Hepatic stellate cell (primary cell): ENCODE data around the gene RAPGEF2.
"Not testable (repeated sequence)": the region's sequence is repeated elsewhere in the genome, so short reads cannot be mapped to it uniquely, and the experiment has no call there.

ENCODE experiments used
- DNase-seq: peaks from one replicate; pipeline ENCODE4 v3.0.0; 2011; ENCODE audit warnings: low spot score

The RAPGEF2 gene, protein sequence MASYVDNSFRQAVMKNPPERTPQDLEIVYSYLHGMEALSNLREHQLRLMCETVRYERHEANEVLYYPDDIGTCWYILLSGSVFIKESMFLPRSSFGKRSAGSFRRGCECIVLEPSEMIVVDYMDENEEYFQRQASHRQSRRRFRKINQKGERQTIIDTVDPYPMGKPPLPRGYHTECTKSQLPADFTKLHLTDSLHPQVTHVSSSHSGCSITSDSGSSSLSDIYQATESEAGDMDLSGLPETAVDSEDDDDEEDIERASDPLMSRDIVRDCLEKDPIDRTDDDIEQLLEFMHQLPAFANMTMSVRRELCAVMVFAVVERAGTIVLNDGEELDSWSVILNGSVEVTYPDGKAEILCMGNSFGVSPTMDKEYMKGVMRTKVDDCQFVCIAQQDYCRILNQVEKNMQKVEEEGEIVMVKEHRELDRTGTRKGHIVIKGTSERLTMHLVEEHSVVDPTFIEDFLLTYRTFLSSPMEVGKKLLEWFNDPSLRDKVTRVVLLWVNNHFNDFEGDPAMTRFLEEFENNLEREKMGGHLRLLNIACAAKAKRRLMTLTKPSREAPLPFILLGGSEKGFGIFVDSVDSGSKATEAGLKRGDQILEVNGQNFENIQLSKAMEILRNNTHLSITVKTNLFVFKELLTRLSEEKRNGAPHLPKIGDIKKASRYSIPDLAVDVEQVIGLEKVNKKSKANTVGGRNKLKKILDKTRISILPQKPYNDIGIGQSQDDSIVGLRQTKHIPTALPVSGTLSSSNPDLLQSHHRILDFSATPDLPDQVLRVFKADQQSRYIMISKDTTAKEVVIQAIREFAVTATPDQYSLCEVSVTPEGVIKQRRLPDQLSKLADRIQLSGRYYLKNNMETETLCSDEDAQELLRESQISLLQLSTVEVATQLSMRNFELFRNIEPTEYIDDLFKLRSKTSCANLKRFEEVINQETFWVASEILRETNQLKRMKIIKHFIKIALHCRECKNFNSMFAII (N-terminal part only)

DNA sequence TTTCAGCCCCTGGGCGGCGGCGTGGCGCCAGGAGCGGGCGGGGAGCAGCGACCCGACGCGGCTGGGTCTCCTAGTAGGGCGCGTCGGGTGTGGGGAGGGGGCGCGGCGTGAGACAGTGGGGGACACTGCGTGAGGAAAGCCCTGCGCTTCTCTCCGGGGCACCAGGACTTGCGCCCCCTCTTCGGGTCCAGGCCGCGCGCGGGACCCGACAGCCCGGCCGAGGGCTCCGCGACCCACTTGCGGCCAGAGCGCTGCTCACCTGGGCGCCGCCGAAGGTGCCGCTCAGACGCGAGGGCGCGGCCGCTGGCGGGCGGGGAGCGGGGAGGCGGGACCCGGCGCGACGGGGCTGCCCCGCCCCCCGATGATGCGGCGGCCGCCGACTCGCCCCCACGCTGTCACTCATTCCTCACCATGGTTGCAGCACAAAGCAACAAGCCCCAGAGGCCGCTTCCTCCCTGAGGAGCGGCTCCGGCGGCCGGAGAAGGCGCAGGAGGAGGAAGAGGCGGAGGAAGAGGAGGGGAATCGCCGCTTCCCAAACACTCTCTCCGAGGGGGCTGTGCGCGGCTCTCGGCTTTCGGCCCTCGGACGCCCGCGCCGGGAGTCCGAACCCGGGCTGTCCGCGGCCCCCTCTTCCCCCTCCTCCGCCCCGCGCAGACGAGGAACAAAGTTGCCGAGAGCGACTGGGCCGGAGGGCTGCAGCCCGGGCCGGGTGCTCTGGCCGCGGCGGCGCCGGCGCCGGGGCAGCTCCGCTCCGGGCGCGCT, at the start of gene RAPGEF2:
Gene RAPGEF2, plus strand, starts transcription at position 458 of the 762 bp plus-strand sequence. CDS start 1,084 bp downstream, outside the sequence.
- peak; percentile 95 for DNase-seq

DNA sequence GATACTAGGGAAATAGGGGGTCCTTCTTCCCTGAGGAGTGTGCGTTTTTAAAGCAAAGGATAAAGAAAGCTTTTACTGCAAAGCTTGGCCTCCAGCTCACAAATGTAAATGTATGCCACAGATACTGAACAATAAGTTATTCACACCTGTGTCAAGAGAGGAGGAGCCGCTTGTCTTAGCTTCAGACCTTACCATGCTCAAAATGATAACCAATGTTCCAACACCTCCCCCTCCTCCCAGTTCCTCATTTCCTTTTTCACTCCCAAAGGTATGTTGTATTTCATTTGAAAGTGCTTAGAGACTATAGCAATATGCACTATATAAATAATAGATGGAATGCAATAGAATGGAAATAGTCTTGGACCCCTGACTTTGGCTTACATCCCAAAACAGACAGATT, 47.0 kb upstream of the RAPGEF2 start:
- no peak for DNase-seq

DNA sequence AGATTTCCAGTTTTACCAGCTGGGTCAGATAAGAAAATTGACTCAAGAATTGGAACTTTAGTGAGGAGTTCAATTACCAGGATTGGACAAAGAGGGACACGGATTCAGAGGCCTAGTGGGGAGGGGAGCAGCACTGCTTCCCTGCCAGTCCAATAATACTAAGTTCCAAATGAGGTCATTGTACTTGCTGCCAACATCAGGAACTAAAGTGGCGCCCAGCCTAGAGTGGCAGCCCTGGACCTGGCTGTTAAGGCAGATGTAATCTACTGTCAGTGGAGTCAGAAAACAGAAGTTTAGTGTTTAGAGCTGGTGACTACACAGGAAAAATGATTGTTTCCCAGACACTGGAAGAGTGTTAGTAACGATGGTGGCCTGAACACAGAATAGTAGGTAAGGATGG, 42.7 kb upstream of the RAPGEF2 start:
- no peak for DNase-seq

DNA sequence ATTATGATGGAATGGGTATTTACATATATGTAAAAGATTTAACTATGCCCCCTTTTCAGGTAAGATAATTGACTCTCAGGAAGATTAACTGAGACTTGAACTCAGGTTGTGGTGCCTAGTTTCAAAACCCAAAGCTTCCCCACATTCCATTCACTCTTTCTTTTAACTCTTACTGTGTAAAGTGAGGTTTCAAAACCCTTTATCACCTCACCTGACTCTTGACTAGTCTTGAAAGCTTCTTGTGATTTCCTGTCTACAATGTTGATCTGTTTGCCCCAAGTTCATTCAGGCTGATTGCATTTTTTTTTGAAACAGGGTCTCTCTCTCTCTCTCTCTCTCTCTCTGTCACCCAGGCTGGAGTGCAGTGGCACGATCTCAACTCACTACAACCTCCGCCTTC, 40.5 kb upstream of the RAPGEF2 start:
- no peak for DNase-seq

DNA sequence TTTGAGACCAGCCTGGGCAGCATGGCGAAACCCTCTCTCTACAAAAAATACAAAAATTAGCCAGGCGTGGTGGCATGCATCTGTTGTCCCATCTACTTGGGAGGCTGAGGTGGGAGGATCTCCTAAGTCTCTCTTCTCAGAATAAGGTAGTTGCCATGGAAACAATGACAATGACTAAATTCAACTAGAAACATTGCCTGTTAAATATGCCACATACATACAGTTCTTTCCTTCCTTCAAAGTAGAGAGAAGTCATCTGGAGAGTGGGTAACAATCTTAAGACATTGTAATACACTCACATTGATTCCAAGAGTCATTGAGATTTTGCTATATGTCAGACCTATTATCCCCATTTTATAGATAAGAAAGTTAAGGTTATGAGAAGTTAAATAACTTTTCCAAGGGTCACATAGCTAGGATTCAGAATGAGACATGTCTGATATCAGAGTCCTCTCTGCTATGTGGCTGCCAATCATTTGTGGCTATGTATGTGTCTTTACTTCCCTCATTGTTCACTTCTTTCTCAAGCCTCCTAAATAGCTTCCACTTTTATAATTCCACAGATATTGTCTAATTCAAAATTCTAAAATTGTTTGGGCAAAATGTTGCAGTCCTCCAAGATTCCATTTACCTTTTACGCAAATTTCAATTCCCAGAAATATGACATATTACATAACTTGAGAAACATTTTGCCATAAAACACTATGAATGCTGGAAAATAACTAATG, 37.2 kb upstream of the RAPGEF2 start:
- DNase-seq, result no peak

DNA sequence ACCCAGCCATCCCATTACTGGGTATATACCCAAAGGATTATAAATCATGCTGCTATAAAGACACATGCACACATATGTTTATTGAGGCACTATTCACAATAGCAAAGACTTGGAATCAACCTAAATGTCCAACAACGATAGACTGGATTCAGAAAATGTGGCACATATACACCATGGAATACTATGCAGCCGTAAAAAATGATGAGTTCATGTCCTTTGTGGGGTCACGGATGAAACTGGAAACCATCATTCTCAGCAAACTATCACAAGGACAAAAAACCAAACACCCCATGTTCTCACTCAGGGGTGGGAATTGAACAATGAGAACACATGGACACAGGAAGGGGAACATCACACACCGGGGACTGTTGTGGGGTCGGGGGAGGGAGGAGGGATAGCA, 34.7 kb upstream of the RAPGEF2 start:
- DNase-seq, result not testable (repeated sequence)

DNA sequence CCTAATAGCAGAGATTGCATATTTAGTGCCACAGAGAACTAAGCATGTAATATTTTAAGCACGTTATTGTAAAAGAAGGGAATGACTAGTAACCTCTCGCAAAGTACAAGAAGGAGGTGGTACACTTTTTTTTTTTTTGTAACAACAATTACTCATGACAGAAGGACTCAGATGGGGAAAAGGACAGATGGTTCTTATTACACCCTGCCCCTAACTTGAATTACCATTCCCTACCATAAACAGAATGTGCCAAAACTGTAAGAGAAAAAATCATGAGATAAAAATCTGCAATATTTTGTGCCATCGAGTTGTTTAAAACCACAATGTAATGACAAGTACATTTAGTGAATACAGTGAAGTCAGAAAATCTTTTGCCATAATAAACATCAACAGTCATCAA, 33.0 kb upstream of the RAPGEF2 start:
- peak; percentile 24 for DNase-seq

DNA sequence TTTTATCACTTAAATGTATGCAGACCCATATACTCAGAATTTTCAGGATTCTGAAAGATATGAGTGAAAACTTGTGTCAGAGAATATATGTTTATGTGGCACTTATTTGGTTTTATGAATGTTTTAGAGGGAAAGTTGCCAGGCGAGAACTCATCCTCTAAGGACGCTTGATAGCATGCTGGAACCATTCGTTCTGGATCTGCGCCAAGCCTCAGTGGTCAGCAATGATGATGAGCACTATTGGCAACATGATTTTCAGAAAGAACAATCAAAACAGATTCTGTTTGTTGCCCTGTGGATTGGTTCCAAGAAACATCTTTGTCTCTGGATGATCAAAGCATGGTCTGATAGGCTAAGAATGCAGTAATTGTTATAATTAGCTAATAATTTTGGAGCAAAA, 32.1 kb upstream of the RAPGEF2 start:
- DNase-seq, result no peak

DNA sequence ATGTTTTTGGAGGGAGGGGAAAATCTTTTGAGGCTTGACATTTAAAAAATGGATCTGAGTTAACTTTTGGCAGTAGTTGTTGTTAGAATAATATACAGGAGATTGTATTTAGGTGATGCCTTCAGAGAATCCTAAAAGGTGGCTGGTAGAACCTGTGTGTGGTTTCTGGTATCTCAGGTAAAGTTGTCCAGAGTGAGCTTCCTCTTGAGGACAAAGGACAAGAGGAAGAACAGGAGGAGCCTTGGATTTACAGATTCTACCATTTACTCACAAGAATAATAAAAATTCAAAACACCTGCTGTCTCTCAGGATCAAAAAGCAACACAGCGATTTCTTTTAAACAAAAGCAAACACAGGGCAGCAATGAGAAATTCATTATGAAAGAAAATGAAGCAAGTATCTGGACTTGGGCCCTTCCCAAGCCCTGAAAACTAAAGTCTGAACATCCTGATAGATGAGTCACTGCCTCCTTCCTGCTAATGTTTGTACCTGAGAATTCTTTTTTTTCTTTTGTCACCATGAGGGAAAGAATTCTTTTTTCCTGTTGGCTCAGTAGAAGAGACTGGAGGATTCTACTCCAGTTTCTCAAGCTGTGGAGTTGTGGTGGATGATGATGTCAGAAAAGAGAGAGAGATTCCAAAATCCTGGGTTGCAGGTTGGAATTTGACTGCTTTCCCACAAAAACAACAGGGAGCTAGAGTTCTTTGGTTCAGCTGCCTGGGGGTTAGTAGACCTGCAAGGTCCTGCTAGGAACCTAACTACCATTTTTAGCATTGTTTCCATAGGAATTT, 31.5 kb upstream of the RAPGEF2 start:
- peak; percentile 14 for DNase-seq

DNA sequence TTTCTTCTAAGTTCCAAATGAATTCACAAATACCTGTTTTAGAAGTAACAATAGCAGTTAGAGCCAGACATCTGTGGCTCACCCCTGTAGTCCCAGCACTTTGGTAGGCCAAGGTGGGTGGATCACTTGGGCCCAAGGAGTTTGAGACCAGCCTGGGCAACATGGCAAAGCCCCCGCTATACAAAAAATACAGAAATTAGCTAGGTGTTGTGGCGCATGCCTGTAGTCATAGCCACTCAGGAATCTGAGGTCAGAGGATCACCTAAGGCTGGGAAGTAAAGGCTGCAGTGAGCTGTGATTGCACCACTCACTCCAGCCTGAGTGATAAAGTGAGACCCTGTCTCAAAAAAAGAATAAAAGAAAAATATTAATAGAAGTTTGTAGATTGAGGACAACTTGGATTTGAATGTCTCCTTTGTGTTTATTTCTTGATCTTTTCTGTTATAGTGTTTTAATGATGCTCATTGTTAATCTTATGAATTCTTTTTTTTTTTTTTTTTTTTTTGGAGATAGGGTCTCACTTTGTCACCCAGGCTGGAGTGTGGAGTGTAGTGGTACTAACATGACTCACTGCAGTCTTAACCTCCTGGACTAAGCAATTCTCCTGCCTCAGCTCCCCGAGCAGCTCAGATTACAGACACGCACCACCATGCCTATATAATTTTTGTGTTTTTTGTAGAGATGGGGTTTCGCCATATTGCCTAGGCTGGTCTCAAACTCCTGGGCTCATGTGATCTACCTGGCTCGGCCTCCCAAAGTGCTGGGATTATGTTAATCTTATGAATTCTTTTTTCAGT, 30.7 kb upstream of the RAPGEF2 start:
- DNase-seq, result no peak

DNA sequence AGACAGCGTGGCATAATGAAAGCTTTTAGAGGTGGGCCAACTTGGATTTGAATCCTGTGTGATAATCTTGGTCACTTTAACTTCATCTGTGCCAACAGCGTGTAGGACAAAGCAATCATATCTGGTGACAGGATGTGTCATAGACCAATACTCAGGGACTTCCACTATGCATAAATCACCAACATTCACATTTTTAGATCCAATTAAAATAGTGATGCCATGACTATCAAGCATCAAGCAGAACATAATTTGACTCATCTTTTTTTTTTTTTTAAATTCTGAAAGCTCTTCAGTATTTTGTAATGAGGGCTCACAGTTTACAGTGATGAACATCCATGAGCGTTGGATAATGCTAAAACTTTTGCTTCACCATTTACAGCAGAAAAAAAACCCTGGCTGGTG, 27.3 kb upstream of the RAPGEF2 start:
- no peak for DNase-seq

DNA sequence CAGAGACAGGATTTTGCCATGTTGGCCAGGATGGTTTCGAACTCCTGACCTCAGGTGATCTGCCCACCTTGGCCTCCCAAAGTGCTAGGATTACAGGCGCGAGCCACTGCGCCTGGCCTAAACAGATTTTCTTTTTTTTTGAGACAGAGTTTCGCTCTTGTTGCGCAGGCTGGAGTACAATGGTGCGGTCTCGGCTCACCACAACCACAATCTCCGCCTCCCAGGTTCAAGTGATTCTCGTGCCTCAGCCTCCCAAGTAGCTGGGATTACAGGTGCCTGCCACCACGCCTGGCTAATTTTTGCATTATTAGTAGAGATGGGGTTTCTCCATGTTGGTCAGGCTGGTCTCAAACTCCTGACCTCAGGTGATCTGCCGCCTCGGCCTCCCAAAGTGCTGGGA, 25.9 kb upstream of the RAPGEF2 start:
- not testable (repeated sequence) for DNase-seq

DNA sequence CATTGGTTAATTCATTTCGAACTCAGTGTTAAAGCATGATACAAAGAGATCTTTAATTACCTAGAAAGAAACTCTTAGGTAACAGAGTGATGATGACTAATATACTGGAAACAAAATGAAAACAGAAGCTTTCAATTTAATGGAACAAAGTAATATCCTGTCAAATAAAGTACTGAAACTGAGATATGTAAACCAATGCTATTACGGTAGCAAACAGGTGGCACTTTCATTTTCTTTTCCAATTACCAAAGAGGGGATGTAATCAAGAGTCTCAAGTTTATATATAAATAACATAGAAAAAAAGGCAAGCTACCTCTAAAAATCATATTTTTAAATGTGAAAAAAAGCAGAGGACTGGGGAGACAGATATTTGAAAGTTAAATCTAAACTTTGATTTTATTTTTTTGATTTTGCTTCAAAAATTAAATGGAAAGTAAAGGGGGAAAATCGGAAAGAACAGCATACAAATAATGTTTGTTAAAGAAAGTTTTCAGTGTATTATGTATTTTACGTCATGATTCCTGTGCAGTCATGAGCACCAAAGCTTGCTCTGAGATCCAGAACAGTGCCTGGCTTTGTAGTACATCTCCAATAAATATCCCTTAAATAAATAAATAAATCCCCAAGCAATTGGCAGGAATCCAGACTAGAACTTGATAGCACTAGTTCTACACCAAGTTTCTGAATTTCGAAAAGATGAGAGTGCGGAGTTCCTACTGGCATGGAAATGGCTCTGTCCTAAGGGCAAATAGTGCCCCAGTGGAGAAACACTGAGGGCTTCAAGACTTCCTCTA, 25.0 kb upstream of the RAPGEF2 start:
- no peak for DNase-seq

DNA sequence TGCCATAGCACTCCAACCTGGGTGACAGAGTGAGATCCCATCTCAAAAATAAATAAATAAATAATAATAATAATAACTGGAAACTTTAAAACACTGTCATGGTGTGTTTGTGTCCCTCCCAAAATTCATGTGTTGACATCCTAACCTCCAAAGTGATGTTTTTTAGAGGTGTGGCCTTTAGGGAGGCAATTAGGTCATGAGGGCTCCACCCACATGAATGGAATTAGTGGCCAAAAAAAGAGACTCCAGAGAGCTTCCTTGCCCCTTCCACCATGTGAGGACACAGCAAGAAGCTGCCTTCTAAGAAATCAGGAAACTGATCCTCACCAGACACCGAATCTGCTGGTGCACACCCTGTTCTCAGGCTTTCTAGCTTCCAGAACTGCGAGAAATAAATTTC, 23.8 kb upstream of the RAPGEF2 start:
- DNase-seq, result no peak

DNA sequence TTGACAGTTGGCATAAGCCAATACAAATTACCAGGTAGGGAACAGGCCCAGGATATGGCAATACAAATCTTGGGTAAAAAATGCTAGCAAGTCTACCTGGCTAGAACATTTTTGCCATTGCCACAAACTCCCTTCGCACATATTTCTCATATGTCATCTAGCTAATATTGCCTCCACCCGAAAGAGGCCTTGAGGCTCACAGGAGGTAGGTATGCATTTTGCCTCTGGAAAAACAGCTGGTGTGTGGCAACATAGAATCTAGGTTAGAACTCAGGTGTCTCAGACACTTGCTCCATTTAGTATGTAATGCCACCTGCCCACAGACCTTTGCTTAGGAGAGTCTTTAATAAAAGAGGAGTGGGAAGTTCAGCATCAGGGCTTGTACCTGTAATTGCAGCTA, 16.3 kb upstream of the RAPGEF2 start:
- no peak for DNase-seq

DNA sequence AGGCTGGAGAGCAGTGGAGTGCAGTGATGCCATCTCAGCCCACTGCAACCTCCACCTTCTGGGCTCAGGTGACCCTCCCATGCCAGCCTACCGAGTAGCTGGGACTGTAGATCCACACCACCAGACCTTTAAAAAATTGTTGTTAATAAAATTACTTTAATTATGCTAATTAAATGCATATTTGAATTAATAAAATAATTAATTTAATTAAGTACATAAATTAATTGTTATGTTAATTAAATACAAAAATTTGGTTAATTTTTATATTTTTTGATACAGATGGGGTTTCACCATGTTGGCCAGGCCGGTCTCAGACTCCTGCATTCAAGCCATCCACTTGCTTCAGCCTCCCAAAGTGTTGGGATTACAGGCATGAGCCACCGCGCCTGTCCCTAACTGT, 12.6 kb upstream of the RAPGEF2 start:
- no peak for DNase-seq

DNA sequence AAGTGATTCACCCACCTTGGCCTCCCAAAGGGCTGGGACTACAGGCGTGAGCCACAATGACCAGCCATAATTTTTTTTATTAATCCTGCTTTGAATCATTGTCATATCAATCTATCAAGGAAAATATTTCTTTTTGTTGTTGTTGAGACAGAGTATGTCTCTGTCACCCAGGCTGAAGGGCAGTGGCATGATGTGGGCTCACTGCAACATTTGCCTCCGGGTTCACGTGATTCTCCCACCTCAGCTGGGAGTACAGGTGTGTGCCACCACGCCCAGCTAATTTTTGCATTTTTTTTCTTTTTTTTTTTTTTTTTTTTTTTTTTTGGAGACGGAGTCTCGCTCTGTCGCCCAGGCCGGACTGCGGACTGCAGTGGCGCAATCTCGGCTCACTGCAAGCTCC, 8.7 kb upstream of the RAPGEF2 start:
- not testable (repeated sequence) for DNase-seq

DNA sequence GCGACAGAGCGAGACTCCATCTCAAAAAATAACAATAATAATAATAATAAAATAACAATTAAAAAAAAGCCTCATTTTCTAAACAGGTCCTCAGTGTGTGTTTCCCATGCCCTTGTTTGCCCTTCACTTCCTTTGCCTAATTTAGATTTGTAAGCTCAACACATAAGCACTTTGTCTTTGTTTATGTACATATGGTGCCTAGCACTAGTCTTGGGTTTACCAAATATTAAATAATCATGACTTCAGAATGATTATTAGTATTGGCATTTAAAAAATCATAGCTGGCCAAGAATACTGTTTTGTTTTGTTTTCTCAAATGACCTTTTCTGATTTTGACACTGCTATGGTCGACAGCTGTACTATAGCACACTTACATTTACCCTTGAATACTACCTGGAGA, 6.4 kb upstream of the RAPGEF2 start:
- DNase-seq, result no peak

DNA sequence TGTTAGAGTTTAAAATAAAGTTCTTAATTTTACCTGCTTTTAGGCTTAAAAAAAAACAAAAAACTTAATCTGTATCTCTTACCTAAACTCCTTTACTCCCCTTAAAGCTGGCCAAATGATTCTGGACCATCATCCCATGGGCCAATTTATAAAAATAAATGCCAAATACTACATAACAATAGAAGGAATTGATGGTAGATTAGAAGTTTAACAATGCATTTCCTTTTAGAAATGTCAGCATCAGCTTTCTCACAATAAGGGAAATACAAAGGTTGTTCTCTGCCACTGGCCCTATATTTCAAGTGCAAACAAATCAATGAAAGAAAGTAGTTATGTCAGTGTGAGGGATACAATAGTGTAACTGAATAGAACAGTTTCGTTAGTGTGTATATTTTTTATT, 5.7 kb upstream of the RAPGEF2 start:
- no peak for DNase-seq
